HG03342 (cell line): ENCODE data around the gene PPM1G.

ENCODE experiments used
- ATAC-seq: cut with Tn5 transposase; IDR thresholded peaks from one replicate; pipeline ENCODE4 v1.9.1; 2021; ENCODE audit warnings: mild to moderate bottlenecking, moderate library complexity; ENCODE audit not compliant: unreplicated experiment

PPM1G gene

DNA sequence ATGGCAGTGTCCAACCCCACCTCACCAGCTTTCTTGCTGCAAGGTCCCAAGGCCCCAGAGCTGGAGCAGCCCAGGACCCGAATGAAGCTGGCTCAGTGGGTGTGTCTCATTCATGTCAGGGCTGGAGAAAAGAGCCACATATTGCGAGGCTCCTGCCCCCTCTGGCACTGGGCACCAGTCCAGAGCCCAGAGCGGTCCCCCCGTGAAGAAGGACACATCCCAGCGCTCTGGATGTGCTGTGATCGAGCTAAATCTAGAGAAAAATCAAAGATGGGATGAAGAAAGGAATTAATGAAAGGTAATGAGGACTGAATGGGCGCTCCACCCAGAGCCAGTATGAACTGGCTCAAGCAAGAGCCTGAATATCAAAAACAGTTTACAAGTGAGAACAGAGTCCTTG is 73.2 kb downstream of the PPM1G start:
- no peak for ATAC-seq

DNA sequence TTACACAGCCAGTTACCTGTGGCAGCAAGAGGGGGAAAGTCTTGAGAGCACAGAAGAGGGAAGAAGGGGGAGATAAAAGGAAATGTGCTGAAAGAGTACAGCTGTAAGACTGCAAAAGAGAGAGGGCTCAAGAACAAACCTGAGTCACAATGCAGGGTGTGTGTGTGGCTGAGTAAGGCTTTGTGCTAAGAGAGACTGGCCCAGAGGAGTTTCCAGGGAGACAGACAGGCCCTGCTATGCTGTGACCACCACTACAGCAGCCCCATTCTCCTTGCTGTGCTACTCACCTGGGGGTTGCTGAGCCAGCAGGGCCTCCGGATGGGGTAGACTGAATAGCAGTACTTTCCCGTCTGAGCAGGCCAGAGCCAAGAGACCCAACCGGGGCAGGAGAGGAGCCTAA is 74.1 kb downstream of the PPM1G start:
- no peak for ATAC-seq
